Fibroblast of lung (primary cell): ENCODE data around the gene UBA1.

ENCODE experiments used
- EZH2 ChIP-seq: IDR thresholded peaks from 2 replicates; pipeline ENCODE4 v1.5.1; 2012; ENCODE audit warnings: low read length, control low read depth, mild to moderate bottlenecking; ENCODE audit errors: missing control alignments
- TF ChIP-seq, protein P1 (sequence below), 2 donors: IDR thresholded peaks in 1 of 2; conservative IDR thresholded peaks in 1 of 2; 1 replicate in 1 of 2; 2 replicates in 1 of 2; pipeline ENCODE4 v1.5.1; 2011 to 2012; ENCODE audit warnings: low read length in 2 of 2, control low read depth in 1 of 2, inconsistent platforms in 1 of 2, low read depth in 1 of 2, mild to moderate bottlenecking in 1 of 2

DNA sequence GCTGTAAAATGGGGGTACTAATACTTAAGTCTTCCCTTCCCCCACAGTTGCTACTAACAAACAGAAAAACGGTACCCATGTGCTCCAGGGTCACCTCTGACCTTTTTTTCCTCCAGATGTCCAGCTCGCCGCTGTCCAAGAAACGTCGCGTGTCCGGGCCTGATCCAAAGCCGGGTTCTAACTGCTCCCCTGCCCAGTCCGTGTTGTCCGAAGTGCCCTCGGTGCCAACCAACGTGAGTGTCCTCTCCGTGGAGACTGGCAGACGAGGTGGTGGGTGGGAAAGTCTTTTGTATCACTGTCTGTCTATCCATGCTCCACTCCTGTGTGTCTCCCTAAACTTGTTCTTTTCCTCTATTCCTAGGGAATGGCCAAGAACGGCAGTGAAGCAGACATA, 5.1 kb downstream of the UBA1 start:
- TF ChIP-seq, protein P1, sequence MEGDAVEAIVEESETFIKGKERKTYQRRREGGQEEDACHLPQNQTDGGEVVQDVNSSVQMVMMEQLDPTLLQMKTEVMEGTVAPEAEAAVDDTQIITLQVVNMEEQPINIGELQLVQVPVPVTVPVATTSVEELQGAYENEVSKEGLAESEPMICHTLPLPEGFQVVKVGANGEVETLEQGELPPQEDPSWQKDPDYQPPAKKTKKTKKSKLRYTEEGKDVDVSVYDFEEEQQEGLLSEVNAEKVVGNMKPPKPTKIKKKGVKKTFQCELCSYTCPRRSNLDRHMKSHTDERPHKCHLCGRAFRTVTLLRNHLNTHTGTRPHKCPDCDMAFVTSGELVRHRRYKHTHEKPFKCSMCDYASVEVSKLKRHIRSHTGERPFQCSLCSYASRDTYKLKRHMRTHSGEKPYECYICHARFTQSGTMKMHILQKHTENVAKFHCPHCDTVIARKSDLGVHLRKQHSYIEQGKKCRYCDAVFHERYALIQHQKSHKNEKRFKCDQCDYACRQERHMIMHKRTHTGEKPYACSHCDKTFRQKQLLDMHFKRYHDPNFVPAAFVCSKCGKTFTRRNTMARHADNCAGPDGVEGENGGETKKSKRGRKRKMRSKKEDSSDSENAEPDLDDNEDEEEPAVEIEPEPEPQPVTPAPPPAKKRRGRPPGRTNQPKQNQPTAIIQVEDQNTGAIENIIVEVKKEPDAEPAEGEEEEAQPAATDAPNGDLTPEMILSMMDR (conservative IDR thresholded peaks at IDR 0.05 in 1 of 2, IDR thresholded peaks at IDR 0.05 in 1 of 2; ENCODE audit: low read depth in 1 of 2, low read length in 2 of 2), result no peak
- TF ChIP-seq EZH2, result no peak
